Caco-2 (cell line): ENCODE measurements around the gene C14orf180. TPM values are rescaled to one million over a fixed set of nuclear protein-coding genes. Genes with fewer than 3 reads are reported as not detected.

Source experiments
- BruUV-seq: library from RNA; stranded (reverse); fragments of 400-500 nt; replicated peaks from 2 replicates; lab custom pipeline; 2021; lab: Mats Ljungman, UMichigan
- CTCF ChIA-PET: fragments of 300-600 bp; sonication (Branson Sonifier 250); formaldehyde crosslinking; loops from one replicate; lab custom pipeline; 2022; ENCODE audit warnings: antibody characterized with exemption; lab: Charles Lee
- POLR2A ChIA-PET: fragments of 300-600 bp; sonication (Branson Sonifier 250); formaldehyde crosslinking; loops from one replicate; lab custom pipeline; 2022; ENCODE audit warnings: antibody characterized with exemption; lab: Charles Lee
- DNase-seq, 2 experiments: peaks; one replicate each; pipeline versions ENCODE4 v3.0.0 to v3.0.0-alpha.2; 2020 to 2022
- H3K27me3 ChIP-seq: replicated peaks from 2 replicates; pipeline ENCODE4 v1.6.0; 2011; ENCODE audit warnings: low read length; ENCODE audit not compliant: control insufficient read depth, insufficient read depth
- H3K36me3 ChIP-seq: 2 replicates; pipeline ENCODE4 v1.5.1; 2011; ENCODE audit warnings: low read length; ENCODE audit not compliant: control insufficient read depth, insufficient read depth
- H3K4me1 ChIP-seq: fragments of 250-450 bp; sonication (Bioruptor Pico); 2 replicates; pipeline ENCODE4 v1.5.1; 2020; ENCODE audit warnings: mild to moderate bottlenecking
- H3K4me3 ChIP-seq: 2 replicates; pipeline ENCODE4 v1.5.1; 2011; ENCODE audit warnings: low read depth, mild to moderate bottlenecking, control low read depth, low read length
- H3K9me3 ChIP-seq: fragments of 250-450 bp; sonication (Bioruptor Pico); 2 replicates; pipeline ENCODE4 v1.5.1; 2020; ENCODE audit warnings: mild to moderate bottlenecking, moderate library complexity
- H3K27ac Mint-ChIP-seq: one replicate; pipeline ENCODE4 v1.8.0; 2022; ENCODE audit warnings: mixed read lengths; ENCODE audit not compliant: unreplicated experiment
- H3K27me3 Mint-ChIP-seq: one replicate; pipeline ENCODE4 v1.8.0; 2022; ENCODE audit warnings: mixed read lengths; ENCODE audit not compliant: insufficient read depth, unreplicated experiment
- H3K36me3 Mint-ChIP-seq: one replicate; pipeline ENCODE4 v1.8.0; 2022; ENCODE audit warnings: mild to moderate bottlenecking, mixed read lengths; ENCODE audit not compliant: insufficient read depth, unreplicated experiment
- H3K4me1 Mint-ChIP-seq: one replicate; pipeline ENCODE4 v1.8.0; 2022; ENCODE audit warnings: low read depth, mixed read lengths; ENCODE audit not compliant: unreplicated experiment
- H3K4me3 Mint-ChIP-seq: one replicate; pipeline ENCODE4 v1.8.0; 2022; ENCODE audit warnings: mild to moderate bottlenecking, moderate library complexity, mixed read lengths; ENCODE audit not compliant: unreplicated experiment
- H3K9me3 Mint-ChIP-seq: one replicate; pipeline ENCODE4 v1.8.0; 2022; ENCODE audit warnings: mixed read lengths; ENCODE audit not compliant: unreplicated experiment
- CTCF ChIP-seq, 2 experiments: fragments of 200-600 bp in 1 of 2; IDR thresholded peaks; 1 replicate in 1 of 2; 2 replicates in 1 of 2; pipeline versions ENCODE4 v1.5.1 to v1.8.0; 2011 to 2022; ENCODE audit warnings: antibody characterized with exemption in 1 of 2, control low read depth in 1 of 2, inconsistent platforms in 1 of 2, low read depth in 1 of 2, low read length in 1 of 2, mild to moderate bottlenecking in 1 of 2, moderate library complexity in 1 of 2; ENCODE audit not compliant: insufficient read depth in 1 of 2, severe bottlenecking in 1 of 2, unreplicated experiment in 1 of 2
- intact Hi-C: fragments of 100-400 bp; cut with micrococcal nuclease; formaldehyde crosslinking; loops from one replicate; pipeline ENCODE4 v1.10.0; 2022; ENCODE audit not compliant: unreplicated experiment
- total RNA-seq: library from RNA; stranded (reverse); gene quantifications from 2 replicates; pipeline ENCODE4 v1.2.3, GENCODE V29; 2022

The C14orf180 gene
- total RNA-seq, 1 experiment from 2014 or later, result not detected

DNA sequence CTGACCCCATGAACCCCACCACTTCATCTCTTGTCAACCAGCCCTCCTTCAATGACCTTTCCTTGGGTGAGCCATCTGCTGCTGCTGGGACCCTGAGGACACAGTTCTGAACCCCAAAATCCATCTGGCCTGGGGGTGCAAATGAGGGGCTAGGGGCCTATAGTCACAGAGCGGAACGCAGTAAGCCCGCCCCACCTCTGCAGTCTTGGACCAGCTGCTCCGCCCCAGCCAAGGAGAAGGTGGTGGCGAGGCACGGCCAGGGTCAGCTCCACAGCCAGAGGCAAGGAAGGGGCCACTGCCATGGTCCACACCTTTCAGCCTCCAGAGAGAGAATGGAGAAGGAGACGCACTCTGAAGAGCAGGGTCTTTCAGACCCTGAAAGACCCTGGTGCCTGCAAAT lies 19.9 kb downstream of the C14orf180 start:
- Mint-ChIP-seq H3K4me1 (no peaks in the 10 kb centered on the region), H3K4me3 (no peak overlapping the region), H3K27me3 (peaks cover 15% of the 10 kb centered on the region), H3K36me3 (no peaks in the 10 kb centered on the region), H3K9me3 (no peaks in the 10 kb centered on the region), H3K27ac (no peak overlapping the region)
- intact Hi-C loops, result no loop called here
- BruUV-seq, result no TSS peak
- H3K4me3 ChIP-seq, result no peak overlapping the region
- no peaks in the 10 kb centered on the region for H3K4me1 ChIP-seq
- ChIA-PET POLR2A (no interaction called here), CTCF (no interaction called here)
- no peaks in the 10 kb centered on the region; the same call in 1 of the 2 replicates for H3K27me3 ChIP-seq
- no peaks in the 10 kb centered on the region for H3K9me3 ChIP-seq
- H3K36me3 ChIP-seq, result no peaks in the 10 kb centered on the region
- no peak for DNase-seq
- TF ChIP-seq CTCF (IDR thresholded peaks at IDR 0.05; ENCODE audit: insufficient read depth in 1 of 2, low read depth in 1 of 2, low read length in 1 of 2, severe bottlenecking in 1 of 2, unreplicated experiment in 1 of 2), result no peak

GRCh38 chr14:104600141-104600643 lies 20.6 kb downstream of the C14orf180 start:
- no peak overlapping the region for H3K27ac Mint-ChIP-seq
- POLR2A ChIA-PET, result no interaction called here
- no TSS peak for BruUV-seq
- H3K4me1 ChIP-seq, result no peaks in the 10 kb centered on the region
- no peak overlapping the region for H3K4me3 Mint-ChIP-seq
- DNase-seq, result no peak
- intact Hi-C loops, result no loop called here
- TF ChIP-seq CTCF (IDR thresholded peaks at IDR 0.05; ENCODE audit: insufficient read depth in 1 of 2, low read depth in 1 of 2, low read length in 1 of 2, severe bottlenecking in 1 of 2, unreplicated experiment in 1 of 2), result no peak
- H3K9me3 Mint-ChIP-seq, result no peaks in the 10 kb centered on the region
- CTCF ChIA-PET, result no interaction called here
- H3K36me3 ChIP-seq, result no peaks in the 10 kb centered on the region
- no peaks in the 10 kb centered on the region for H3K36me3 Mint-ChIP-seq
- no peak overlapping the region for H3K4me3 ChIP-seq
- no peaks in the 10 kb centered on the region; the same call in 1 of the 2 replicates for H3K27me3 ChIP-seq
- H3K27me3 Mint-ChIP-seq, result peaks cover 19% of the 10 kb centered on the region
- no peaks in the 10 kb centered on the region for H3K9me3 ChIP-seq
- H3K4me1 Mint-ChIP-seq, result no peaks in the 10 kb centered on the region

- Mint-ChIP-seq H3K27me3 (peaks cover 19% of the 10 kb centered on the region), H3K9me3 (no peaks in the 10 kb centered on the region), H3K4me1 (no peaks in the 10 kb centered on the region), H3K27ac (no peak overlapping the region), H3K4me3 (no peak overlapping the region), H3K36me3 (no peaks in the 10 kb centered on the region)
- Histone ChIP-seq H3K4me3 (no peak overlapping the region), H3K4me1 (no peaks in the 10 kb centered on the region), H3K9me3 (no peaks in the 10 kb centered on the region), H3K27me3 (no peaks in the 10 kb centered on the region; the same call in 1 of the 2 replicates), H3K36me3 (no peaks in the 10 kb centered on the region)
- intact Hi-C loops, result no loop called here
- ChIA-PET POLR2A (no interaction called here), CTCF (interaction anchor here (0.5 kb wide), 1 partner anchor 55 kb away, joined by 3 read pairs; no protein-coding TSS in a partner anchor)
- no TSS peak for BruUV-seq
- DNase-seq, result no peak
- no peak for TF ChIP-seq CTCF (IDR thresholded peaks at IDR 0.05; ENCODE audit: insufficient read depth in 1 of 2, low read depth in 1 of 2, low read length in 1 of 2, severe bottlenecking in 1 of 2, unreplicated experiment in 1 of 2)
Observed at GRCh38 chr14:104600805-104601204, 21.2 kb downstream of the C14orf180 start.
